Ectodermal cell (in vitro differentiated cells): Measurements from ENCODE around the gene ANO1.

Experiments used
- H3K27ac ChIP-seq: 2 replicates; pipeline ENCODE4 v1.7.0; 2013; ENCODE audit warnings: mild to moderate bottlenecking, low read depth, low read length; ENCODE audit not compliant: insufficient read depth, poor library complexity, severe bottlenecking
- H3K27me3 ChIP-seq: 2 replicates; pipeline ENCODE4 v1.7.0; 2013; ENCODE audit warnings: mild to moderate bottlenecking, low read length; ENCODE audit not compliant: insufficient read depth, control insufficient read depth, poor library complexity, severe bottlenecking
- H3K36me3 ChIP-seq: one replicate; pipeline ENCODE4 v1.7.0; 2013; ENCODE audit warnings: low read length; ENCODE audit not compliant: control insufficient read depth, insufficient read depth
- H3K4me1 ChIP-seq: one replicate; pipeline ENCODE4 v1.7.0; 2013; ENCODE audit warnings: low read length; ENCODE audit not compliant: control insufficient read depth, insufficient read depth
- H3K4me3 ChIP-seq: 2 replicates; pipeline ENCODE4 v1.7.0; 2013; ENCODE audit warnings: low read depth, low read length, control low read depth; ENCODE audit not compliant: insufficient read depth
- H3K9me3 ChIP-seq: 2 replicates; pipeline ENCODE4 v1.7.0; 2013; ENCODE audit warnings: mild to moderate bottlenecking, low read length, moderate library complexity; ENCODE audit not compliant: control insufficient read depth
- WGBS, 2 experiments: methylation state at CpG; one replicate each; pipeline ENCODE4 v1.1.7; 2013; ENCODE audit warnings: missing lambda C conversion rate in 2 of 2; 5-methylcytosine and 5-hydroxymethylcytosine counted together

The ANO1 gene

DNA sequence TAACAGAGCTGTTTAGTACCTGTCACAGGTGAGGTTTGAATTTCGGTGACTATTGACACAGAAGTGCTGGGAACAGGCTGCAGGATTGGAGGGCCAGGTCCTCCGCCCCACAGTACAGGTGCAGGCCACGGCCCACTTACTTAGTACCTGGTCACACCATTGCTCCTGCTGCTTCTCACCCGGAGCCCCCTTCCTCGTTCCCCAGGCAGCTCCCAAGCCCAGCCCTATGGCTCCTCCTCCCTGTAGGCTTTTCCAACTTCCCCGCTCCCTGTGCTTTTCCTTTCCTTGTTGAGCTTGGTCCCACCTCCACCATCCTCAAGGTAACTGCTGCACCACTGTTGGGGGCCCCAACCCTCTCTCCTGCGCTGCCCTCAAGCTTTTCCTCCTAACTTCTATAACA is 27.9 kb upstream of the ANO1 start:
- Histone ChIP-seq H3K4me3 (no peak overlapping the region), H3K4me1 (no peaks in the 10 kb centered on the region)
- WGBS, 2 experiments = 84% methylated on average over 7 of the region's 7 CpGs

DNA sequence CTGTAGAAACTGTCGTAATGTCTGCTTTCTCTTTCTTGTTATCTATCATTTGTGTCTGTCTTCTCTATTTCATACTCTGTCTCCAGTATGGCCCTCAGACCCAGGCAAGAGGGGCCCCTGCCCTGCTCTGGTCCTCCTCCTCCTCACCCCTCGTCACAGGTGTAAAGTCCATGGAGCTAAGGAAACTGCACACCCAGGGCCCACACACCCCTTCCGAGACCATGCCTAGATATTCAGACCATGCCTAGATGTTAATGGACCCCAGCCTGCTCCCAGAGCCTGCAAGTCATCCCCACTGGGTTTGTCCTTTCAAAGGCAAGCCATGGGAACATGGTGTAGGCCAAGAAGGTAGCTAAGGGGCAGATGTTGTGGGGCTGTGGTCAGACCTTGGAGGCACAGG is 24.1 kb upstream of the ANO1 start:
- H3K36me3 ChIP-seq = no peaks in the 10 kb centered on the region
- no peak overlapping the region for H3K27ac ChIP-seq
- no peaks in the 10 kb centered on the region for H3K4me1 ChIP-seq
- H3K9me3 ChIP-seq = no peaks in the 10 kb centered on the region
- H3K27me3 ChIP-seq = no peaks in the 10 kb centered on the region
- H3K4me3 ChIP-seq = no peak overlapping the region
- WGBS, 2 experiments = 93 to 94% methylated on average over 3 of the region's 3 CpGs

More for the DNA sequence above, 27.9 kb upstream of the ANO1 start:
- H3K27ac ChIP-seq = no peak overlapping the region
- H3K9me3 ChIP-seq = no peaks in the 10 kb centered on the region
- H3K27me3 ChIP-seq = no peaks in the 10 kb centered on the region
- H3K36me3 ChIP-seq = no peaks in the 10 kb centered on the region

GRCh38 chr11:70055444-70055843 is 22.7 kb upstream of the ANO1 start:
- 76 to 79% methylated on average over 3 of the region's 3 CpGs for WGBS, 2 experiments

GRCh38 chr11:70057080-70057479 is 21.0 kb upstream of the ANO1 start:
- Histone ChIP-seq H3K27me3 (no peaks in the 10 kb centered on the region), H3K36me3 (no peaks in the 10 kb centered on the region)
- WGBS, 2 experiments = 94 to 95% methylated on average over 3 of the region's 3 CpGs

More at GRCh38 chr11:70055444-70055843, 22.7 kb upstream of the ANO1 start:
- Histone ChIP-seq H3K27me3 (no peaks in the 10 kb centered on the region), H3K4me3 (no peak overlapping the region), H3K9me3 (no peaks in the 10 kb centered on the region), H3K36me3 (no peaks in the 10 kb centered on the region), H3K27ac (no peak overlapping the region), H3K4me1 (no peaks in the 10 kb centered on the region)

GRCh38 chr11:70059971-70060370 is 18.1 kb upstream of the ANO1 start:
- WGBS, 2 experiments = 87 to 90% methylated on average over 5 of the region's 5 CpGs
- Histone ChIP-seq H3K4me3 (no peak overlapping the region), H3K4me1 (no peaks in the 10 kb centered on the region), H3K27me3 (no peaks in the 10 kb centered on the region), H3K36me3 (no peaks in the 10 kb centered on the region), H3K27ac (no peak overlapping the region), H3K9me3 (no peaks in the 10 kb centered on the region)

More at GRCh38 chr11:70057080-70057479, 21.0 kb upstream of the ANO1 start:
- Histone ChIP-seq H3K4me3 (no peak overlapping the region), H3K4me1 (no peaks in the 10 kb centered on the region), H3K9me3 (no peaks in the 10 kb centered on the region), H3K27ac (no peak overlapping the region)

- WGBS, 2 experiments = 91 to 93% methylated on average over 10 of the region's 10 CpGs
- Histone ChIP-seq H3K36me3 (no peaks in the 10 kb centered on the region), H3K4me1 (peaks cover 5% of the 10 kb centered on the region), H3K9me3 (no peaks in the 10 kb centered on the region), H3K27me3 (no peaks in the 10 kb centered on the region), H3K4me3 (no peak overlapping the region), H3K27ac (no peak overlapping the region)
Measured at GRCh38 chr11:70060611-70061293, 17.4 kb upstream of the ANO1 start.

GRCh38 chr11:70061734-70062133 is 16.4 kb upstream of the ANO1 start:
- no peaks in the 10 kb centered on the region for H3K36me3 ChIP-seq
- WGBS, 2 experiments = 90 to 97% methylated on average over 1 of the region's 1 CpG
- H3K4me1 ChIP-seq = peaks cover 7% of the 10 kb centered on the region
- no peak overlapping the region for H3K4me3 ChIP-seq
- no peaks in the 10 kb centered on the region for H3K9me3 ChIP-seq
- H3K27me3 ChIP-seq = no peaks in the 10 kb centered on the region
- H3K27ac ChIP-seq = no peak overlapping the region

DNA sequence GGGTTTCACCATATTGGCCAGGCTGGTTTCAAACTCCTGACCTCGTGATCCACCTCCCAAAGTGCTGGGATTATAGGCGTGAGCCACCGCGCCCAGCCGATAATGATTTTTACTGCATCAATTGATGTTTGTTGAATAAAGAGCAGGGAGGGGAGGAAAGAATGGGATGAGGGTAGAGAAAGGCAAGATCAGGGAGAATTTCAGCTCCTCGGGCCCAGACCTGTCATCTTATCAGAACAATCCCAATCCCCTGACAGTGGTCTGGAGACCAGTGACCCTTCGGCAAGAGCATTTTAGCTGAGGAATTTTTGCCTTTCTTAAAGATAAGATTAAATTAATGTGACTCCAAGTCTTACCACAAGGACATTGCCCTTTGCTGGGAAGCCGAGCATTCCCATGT is 15.0 kb upstream of the ANO1 start:
- no peak overlapping the region for H3K4me3 ChIP-seq
- WGBS, 2 experiments = 92 to 95% methylated on average over 8 of the region's 8 CpGs

DNA sequence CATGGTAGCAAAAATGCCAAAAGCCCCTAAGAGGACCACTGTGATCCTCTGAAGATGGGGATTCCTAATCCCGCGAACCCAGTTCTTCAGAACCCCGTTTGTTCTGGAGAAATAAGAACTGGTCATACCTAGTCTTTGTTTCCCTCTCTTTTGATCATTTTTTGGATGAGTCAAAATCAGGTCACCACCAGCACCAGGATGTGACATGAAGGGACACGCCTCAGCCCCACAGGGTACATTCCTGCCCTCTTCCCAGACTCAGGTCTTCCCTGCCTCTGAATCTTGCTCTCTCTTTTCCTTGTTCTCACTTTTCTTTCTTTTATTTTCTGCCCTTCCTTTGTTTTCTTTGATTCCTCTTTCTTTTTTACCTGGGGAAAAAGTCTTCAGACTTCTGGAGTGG is 14.6 kb upstream of the ANO1 start:
- 94% methylated on average over 4 of the region's 4 CpGs for WGBS, 2 experiments

More for the DNA sequence above, 15.0 kb upstream of the ANO1 start:
- Histone ChIP-seq H3K27ac (no peak overlapping the region), H3K27me3 (no peaks in the 10 kb centered on the region), H3K36me3 (no peaks in the 10 kb centered on the region), H3K4me1 (peaks cover 13% of the 10 kb centered on the region), H3K9me3 (no peaks in the 10 kb centered on the region)

DNA sequence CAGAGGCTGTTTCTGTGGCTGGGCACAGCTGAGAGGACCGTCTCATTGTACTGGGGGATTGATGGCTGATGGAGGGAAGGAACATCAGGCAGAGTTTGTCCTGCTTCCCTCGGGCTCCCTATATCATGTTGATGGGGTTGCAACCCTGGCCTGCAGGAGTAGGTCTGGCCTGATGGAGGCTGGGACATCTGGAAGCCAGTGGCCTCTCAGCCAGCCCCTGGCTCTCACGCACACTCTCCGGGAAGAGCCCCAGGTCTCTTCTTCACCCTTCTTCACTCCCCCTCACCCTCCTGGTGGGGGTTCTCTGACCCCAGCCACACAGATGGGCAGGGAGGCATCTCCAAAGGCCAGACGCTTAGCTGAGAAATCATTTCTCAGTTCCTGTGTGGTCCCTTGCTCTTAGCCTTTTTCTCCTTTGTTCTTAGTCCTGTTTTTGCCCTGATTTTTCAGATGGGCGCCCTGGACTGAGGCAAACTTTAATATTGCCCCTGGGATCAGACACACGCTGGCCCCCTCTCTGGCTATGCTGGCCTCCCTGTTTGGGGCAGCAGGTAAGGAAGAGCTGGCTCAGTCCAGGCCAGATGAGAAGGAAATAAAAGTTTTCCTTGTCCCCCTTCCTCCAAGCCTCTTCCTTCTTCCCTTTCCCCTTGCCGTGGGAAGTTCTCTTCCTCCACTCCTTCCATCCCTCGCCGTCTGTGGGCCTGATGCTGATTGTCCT is 13.9 kb upstream of the ANO1 start:
- peaks cover 14% of the 10 kb centered on the region for H3K4me1 ChIP-seq
- no peak overlapping the region for H3K4me3 ChIP-seq
- no peaks in the 10 kb centered on the region for H3K9me3 ChIP-seq
- WGBS, 2 experiments = 83% methylated on average over 10 of the region's 10 CpGs
- H3K27me3 ChIP-seq = peaks cover 8% of the 10 kb centered on the region
- H3K27ac ChIP-seq = no peak overlapping the region
- no peaks in the 10 kb centered on the region for H3K36me3 ChIP-seq

More for the DNA sequence above, 14.6 kb upstream of the ANO1 start:
- H3K27ac ChIP-seq = no peak overlapping the region
- H3K4me3 ChIP-seq = no peak overlapping the region
- peaks cover 2% of the 10 kb centered on the region for H3K27me3 ChIP-seq
- H3K4me1 ChIP-seq = peaks cover 14% of the 10 kb centered on the region
- no peaks in the 10 kb centered on the region for H3K36me3 ChIP-seq
- H3K9me3 ChIP-seq = no peaks in the 10 kb centered on the region
